GM21390 (cell line): Measurements from ENCODE around the gene WASF3.

Source experiments
- ATAC-seq: cut with Tn5 transposase; IDR thresholded peaks from one replicate; pipeline ENCODE4 v1.9.1; 2021; ENCODE audit not compliant: unreplicated experiment

Gene WASF3, protein sequence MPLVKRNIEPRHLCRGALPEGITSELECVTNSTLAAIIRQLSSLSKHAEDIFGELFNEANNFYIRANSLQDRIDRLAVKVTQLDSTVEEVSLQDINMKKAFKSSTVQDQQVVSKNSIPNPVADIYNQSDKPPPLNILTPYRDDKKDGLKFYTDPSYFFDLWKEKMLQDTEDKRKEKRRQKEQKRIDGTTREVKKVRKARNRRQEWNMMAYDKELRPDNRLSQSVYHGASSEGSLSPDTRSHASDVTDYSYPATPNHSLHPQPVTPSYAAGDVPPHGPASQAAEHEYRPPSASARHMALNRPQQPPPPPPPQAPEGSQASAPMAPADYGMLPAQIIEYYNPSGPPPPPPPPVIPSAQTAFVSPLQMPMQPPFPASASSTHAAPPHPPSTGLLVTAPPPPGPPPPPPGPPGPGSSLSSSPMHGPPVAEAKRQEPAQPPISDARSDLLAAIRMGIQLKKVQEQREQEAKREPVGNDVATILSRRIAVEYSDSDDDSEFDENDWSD

DNA sequence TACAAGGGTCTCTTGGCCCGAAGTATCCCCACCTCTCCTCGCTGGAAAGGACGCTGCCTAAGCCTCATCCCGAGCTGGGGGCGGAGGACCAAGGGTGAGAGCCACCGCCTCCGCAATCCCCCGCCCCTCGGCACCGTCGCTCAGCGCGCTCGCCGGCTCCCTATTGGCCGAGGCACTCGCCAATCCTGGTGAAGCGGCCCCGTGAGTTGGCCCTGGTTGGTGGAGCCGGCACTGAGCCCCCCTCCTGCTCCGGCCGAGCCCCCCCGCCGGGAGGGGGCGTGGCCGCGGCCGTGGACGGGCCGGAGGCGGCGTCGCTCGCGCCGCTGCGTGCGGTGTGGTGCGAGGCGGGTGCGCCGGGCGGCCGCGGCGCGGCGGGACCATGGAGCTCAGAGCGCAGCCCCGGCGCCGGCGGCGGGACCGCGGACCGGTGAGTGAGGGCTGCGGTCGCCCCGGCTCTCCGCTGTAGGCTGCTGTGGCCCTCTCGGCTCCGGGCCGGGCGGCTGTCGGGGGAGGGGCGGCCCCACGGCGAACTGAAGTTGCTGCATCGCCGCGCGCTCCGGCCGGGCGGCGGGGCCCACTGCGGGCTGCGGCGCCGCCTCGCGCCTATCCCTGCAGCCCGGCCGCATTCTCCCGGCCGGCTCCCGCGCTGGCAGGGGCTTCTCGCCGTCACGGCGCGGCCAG, at the start of gene WASF3:
Gene WASF3 (plus strand): TSS at position 291 of the 681 bp plus-strand sequence. CDS start 84,588 bp downstream, outside the sequence.
- ATAC-seq: peak; percentile 97

DNA sequence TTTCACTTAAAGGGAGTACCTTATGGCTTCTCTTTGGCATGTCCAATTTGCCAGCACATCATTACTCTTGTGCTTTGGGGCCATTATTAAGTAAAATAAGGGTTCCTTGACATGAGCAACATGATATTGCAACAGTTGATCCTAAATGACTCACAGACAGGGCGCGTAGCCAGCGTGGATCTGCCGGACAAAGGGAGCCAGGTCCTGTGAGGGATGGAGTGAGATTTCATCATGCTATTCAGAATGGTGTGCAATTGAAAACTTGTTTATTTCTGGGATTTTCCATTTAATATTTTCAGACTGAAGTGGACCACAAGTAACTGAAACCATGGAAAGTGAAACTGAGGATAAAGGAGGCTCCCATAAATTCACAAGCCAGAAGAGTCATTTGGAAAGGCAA, 48.6 kb upstream of the WASF3 start:
- ATAC-seq: no peak

DNA sequence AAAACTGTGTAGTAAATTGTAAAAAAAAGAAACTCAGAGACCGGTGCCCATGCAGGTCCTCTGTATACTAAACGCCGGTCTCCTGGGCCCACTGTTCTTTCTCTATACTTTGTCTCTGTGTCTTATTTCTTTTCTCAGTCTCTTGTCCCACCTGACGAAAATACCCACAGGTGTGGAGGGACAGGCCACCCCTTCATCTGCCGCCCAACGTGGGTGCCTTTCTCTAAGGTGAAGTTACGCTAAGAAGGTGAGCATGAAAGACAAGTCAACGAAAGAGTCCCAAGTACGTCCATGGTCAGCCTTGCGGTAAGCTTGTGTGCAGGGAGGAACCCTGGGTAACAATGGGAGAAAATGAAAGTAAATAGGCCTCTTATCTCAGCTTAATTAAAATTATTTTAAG, 48.0 kb upstream of the WASF3 start:
- ATAC-seq: no peak

DNA sequence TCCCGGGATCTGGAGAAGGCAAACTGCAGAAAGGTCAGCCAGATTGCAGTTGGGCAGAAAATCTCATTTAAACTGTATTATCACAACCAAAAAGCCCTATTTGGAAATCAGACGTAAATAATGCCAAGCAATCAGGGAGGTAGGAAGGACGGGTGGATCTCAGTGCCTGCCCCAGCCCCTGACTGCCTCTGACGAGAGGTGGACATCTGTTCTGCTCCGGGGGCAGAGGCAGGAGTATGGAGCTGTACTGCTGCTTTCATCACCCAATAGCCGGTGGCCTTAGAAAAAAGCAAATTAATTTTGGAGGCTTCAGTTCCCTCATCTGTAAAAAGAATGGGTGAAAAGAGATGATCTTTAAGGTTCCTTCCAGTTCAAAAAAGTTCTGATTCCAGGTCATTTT, 43.6 kb upstream of the WASF3 start:
- no peak for ATAC-seq

DNA sequence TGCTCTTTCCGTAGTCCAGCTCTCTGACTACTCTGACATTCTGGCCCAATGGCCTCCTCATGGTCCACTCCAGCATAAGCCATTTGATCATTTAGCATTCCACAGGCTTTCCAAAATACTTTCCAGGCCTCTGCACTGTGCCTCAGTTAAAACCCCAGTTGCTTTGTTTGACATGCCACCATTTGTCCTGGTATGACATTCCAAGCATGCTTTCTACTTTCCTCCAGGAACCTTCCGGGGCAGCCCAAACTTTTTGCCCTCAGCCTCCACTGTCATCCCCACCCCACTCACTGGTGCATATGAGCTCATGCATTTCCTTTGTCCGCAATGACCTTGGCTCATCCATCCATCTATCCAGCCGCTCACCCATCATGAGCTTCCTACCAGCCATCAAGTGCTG, 41.8 kb upstream of the WASF3 start:
- no peak for ATAC-seq

DNA sequence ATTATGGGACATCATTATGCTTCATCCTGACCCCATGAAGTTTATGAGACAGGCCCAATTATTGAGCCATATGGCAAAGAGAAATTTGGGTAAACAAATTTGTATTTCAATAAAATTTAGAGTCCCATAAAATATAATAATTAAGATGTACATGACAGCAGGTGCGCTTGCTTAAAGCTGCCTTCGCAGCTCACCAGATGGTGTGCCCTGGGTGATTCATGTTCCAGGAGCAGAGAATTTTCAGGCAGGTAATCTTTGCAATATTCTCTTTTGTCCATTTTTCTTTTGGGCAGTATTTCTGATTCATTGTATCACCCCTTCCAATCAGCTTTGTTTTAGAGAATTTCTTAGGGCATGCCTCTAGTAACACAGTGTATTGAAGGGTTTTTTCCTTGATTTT, 39.5 kb upstream of the WASF3 start:
- ATAC-seq: no peak

DNA sequence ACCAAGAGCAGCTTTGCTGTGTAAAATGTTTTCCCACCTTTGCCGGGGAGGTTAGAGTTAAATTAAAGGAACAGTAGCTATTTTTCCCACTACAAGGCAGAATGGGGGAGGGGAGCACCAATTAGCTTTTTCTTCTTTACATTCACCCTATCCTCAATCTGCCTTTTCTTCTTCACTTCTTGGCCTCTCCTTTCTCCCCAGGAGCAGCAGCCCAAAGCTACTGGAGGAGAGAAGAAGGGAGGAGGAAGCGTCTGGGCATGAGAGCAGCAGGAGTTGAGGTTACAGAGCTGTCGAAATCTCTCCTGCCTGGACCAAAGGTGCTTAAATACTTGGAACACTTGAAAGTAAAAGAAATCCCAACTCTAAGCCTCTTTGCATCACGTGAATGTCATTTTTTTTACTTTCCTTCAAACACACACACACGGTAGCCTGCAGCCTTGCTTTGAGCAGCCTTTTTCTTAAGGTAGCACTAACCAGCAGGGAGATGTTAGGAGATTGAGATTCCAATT, 39.0 kb upstream of the WASF3 start:
- no peak for ATAC-seq

DNA sequence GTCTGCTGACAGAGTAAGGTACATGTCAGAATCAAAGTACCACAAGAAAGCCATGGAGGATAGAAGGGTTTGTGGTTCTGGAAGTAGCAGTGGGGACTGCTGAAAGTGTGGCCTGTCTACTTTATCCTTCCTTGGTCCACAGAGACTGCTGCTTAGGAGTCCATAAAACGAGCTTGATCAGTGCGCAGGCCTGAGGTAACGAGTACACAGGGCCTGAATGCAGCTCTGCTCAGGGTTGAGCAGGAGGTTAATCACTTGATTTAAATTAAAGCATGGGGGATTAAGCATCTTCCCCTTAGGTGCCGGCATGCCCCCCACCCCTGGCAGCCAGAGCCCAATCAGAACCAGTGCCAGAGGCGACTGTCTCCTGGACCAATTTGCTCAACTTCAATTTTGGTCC, 34.9 kb upstream of the WASF3 start:
- ATAC-seq: no peak

DNA sequence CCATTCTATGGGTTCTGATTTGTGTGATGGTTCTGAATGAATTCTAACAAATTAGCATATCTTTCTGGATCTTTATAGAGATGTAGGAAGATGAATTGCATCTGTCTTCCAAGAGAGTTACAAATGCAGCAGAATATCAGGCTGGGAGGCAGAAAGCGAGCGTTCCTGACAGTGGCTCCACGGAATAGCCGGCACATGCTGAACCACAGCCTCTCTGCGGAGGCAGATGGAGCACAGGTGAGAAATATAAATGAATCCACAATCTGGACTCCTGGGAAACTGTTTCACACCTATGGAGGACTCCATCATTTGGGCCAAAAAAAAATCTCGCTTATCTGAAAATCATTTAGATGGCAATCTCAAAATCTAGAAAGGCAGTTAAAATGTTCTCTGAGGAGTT, 34.5 kb upstream of the WASF3 start:
- ATAC-seq: no peak

DNA sequence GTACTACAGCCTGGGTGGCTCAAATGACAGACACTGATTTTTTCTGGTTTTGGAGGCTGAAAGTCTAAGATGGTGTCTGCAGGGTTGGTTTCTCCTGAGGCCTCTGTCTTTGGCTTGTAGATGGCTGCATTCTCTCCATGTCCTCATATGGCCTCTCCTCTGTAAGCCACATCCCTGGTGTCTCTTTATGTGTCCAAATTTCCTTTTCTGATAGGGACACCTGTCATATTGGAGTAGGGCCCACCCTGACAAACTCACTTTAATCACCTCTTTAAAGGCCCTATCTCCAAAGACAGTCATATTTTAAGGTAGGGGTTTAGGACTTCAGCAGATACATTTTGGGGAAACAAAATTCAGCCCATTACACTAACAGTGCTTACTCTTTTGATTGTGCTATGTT, 32.0 kb upstream of the WASF3 start:
- no peak for ATAC-seq

DNA sequence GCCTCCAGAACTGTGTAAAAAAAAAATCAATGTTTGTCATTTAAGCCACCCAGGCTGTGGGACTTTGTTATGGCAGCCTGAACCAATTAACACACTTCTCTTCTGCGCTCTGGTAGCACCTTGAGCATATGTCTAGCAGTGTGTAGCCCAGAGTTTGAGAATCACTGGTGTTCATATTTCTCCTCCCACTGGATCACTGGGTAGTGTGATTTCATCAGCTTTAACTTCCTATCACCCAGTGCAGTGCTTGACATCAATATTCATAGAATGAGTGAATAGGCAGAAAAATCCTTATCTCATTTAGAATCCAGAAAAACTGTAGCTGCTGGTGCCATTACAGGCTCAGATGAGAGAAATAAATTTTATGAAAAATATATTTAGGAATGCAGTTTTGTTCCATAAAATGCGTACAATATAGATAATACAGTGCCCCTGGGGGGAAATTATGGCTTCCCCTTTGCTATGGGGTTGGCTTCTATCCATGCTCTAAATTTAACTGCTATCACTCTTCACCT, 30.7 kb upstream of the WASF3 start:
- ATAC-seq: no peak

DNA sequence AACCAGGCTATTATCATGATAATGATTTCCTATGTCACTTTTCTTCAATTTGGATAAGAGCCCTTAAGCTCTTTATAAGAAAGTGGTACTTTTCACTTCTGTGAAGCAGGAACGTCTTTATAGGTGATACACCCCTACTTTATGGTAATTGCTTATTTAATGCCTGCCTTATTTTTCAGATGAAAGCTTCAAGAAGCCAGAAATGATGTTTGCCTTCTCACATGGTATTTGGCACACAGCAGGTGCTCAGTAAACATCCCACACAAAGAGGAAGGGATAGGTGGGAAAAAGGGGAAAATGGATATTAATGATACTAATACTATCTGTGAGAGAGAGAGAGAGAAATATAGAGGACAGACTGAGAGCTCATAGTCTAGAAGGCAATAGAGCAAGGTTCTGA, 29.0 kb upstream of the WASF3 start:
- no peak for ATAC-seq

DNA sequence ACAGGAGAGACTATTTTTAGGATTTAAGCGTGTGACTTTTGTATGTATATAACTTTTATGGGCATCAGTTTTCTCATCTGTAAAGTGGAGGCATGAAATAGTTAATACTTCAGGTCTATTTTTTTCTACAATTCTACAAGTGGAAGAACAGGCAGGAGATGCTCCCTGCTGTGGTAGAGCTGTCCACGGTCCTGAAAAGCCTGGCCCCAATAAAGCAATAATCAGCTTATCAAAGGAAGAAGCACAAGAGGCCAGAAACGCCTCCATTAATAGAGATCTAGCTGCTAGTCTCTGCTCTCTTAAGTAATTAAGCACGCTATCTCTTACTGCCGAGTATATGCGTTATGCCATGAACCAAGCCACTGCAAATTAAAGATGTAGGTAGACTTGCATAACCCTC, 28.0 kb upstream of the WASF3 start:
- no peak for ATAC-seq

DNA sequence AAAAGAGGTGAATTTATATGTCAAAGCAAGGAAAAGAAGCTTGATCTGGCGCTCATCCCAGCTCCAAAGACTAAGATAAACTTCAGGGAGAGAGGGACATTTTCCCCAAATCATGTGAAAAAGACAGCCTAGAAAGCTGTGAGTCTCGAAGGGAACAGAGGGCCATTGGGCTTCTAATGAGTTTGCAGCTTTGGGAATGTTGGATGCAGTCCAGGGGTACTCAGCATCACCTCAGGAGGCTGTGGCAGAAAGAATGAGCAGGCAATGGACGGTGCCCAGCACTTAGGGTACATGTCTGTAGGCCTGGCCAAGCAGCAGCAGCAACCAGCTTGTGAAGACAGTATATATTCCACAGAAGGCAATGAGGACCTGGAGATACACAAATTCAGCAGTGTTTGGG, 25.7 kb upstream of the WASF3 start:
- no peak for ATAC-seq

DNA sequence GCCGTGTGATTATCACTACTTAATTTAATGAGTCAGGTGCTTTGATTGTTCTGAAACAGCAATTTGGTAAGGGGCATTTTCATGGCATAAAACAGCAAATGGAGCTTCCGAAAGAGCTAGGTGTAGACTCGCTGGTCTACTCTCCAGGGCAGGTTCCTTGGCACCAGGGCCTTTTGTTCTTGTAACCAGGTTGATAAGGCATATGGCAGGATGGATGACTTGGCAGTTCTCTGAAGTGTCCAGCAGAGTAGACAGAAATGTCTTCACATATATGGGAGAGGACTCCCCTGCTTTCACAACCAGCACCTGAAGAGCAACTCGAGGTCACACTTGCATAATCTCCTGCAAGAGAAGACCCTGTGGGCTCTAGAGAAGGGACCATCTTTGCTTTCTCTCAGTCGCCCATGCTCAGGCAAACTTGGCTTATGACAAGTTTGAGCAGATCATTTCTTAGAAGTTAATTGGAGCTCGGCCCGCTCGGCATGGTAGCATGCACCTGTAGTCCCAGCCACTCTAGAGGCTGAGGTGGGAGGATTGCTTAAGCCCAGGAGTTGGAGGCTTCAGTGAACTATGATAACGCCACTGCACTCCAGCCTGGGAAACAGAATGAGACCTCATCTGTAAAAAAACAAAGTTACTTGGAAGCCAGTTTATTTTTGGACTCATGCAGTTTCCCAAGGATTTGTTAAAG, 23.3 kb upstream of the WASF3 start:
- ATAC-seq: no peak

DNA sequence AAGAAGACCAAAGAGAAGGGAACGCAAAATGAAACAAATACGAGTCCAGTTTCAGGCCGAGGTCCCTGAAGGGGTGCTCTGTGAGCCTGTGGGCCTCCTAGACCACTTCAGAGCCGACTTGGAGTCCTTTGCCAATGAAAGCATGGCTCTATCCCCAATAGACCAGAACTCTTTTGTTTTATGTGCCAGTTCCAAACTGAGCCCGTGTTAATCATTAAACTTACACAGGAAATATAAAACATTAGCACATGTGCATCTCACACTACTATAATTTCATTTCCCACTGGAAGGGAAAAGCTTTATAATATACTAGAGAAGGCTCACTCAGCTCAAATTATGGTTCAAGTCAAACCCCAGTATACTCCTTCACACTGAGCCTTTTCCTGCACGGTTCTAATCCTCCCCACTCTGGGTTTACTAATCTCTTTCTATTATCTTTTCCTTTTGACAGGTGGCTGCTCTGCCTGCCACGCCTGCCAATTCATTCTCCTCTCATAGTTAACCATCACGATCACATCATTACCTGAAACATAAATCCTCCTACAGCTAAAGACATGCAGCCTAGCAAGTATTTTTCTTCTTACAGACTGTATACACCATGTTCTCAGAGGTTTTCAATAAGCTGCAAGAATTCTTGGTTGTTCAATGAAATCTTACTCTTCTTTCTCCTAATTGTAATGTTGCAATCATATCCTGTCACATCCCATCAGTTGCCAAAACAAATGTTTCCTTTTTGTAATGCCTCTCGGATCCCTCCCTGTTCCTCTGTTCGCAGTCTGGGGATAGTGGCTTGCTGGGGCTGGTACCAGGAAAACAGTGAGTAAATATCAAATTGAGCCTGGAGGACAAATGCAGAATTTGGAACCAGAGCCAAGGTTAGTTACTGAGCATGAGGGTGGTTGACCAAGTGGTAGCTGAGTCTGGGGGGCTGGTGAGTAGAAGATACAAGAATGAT, 18.8 kb upstream of the WASF3 start:
- no peak for ATAC-seq

DNA sequence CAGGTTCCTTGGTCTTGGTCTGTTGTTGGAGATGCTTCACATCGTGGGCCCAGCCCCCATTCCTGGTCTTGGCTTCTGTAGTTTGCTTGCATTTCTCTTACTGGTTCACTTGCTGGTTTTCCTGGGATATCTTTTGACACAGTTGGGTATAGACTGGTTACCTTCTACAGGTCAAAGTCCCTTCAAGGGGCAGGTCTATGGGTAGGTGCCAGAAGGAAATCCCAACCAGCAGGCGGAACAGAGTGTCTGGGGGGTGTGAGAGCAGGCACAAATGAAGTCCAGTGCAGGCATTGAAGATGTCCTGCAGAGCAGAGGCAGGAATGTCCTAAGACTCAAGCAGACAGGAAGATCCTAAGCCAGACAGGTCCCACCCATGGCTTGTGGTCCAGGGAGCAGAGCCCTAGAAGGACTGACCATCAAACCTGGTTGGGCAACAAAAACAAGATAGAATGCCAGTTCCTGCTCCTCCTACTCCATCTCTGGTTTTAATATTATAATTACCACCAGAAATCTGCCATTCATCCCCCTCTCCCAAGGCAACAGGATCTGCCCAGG, 17.7 kb upstream of the WASF3 start:
- ATAC-seq: no peak

DNA sequence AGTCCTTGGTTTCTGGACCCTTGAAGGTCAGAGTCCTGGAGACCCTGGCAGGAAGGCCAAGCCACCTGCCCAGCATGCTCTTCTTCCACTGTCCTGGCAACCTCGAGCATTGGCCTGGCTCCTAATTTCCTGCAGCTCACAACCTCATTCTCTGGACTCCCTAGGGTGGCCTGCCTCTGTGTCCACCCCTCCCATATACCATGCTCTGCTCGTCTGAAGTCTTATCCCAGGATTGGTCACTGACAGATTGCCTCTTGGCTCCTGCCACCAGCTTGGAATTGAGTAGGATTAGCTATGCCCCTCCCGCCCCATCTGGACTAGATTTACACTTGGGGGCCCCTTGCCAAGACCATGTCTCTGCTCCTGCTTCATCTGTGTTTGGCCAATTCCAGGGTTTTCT, 17.1 kb upstream of the WASF3 start:
- no peak for ATAC-seq

DNA sequence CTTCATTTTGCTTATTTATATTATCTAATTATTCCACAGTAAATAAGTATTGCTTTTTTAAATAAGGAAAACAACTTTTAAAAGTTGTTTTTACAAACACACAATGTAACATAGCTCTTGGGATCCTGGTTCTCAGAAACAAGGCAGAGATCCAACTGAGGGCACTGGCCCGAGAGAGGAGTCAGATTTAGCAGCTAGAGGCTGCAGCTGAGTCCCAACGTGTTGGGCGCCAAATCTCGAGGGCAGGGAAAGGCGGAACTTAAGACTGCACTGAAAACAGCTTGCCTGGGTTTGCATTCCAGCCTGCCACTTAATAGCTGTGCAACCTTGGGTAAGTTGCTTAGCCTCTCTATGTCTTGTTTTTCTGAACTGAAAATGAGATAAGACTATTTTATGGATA, 16.4 kb upstream of the WASF3 start:
- ATAC-seq: no peak
